Panc1 (cell line): ENCODE data around the gene ARSG.

Source experiments
- CTCF ChIP-seq: fragments of 450-650 bp; IDR thresholded peaks from 2 replicates; pipeline ENCODE4 v1.5.1; 2017; ENCODE audit warnings: mild to moderate bottlenecking
- POLR2AphosphoS5 ChIP-seq: IDR thresholded peaks from 2 replicates; pipeline ENCODE4 v1.6.1; 2012; ENCODE audit warnings: mild to moderate bottlenecking, low read depth, low read length, moderate library complexity

DNA sequence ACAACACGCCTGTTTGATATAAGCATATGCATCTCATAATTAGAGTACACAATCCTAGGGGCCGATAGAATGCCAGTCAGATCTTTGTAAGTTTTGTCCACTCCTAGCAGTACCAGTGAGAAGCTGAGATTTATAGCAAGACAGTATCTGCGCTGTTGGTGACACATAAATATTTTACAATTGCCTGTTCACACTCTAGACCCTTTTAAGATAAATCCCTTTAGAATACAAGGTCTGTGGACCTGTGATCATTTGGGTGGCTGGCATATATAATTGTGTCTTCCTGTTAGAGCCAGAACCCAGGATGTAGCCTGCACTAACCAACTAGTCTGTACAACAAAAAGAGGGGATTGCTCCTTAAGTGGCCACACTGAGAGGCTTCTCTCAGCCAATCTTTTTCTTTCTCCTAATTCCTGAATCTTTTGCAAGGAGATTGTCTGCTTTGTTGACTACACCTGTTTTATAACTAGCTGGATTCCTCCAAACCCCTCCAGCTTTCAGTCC lies 91.3 kb downstream of the ARSG start:
- TF ChIP-seq CTCF, result no peak
- no peak for TF ChIP-seq POLR2AphosphoS5
